BLaER1 (cell line): ENCODE measurements around the gene CCDC14.
"Not testable (repeated sequence)": the region's sequence is repeated elsewhere in the genome, so short reads cannot be mapped to it uniquely, and the experiment has no call there.

Experiments used
- H3K27ac ChIP-seq: shearing (Covaris generic); formaldehyde crosslinking; 2 replicates; pipeline ENCODE4 v1.8.1; 2022
- H3K27me3 ChIP-seq: shearing (Covaris generic); formaldehyde crosslinking; 2 replicates; pipeline ENCODE4 v1.8.1; 2022
- H3K36me3 ChIP-seq: shearing (Covaris generic); formaldehyde crosslinking; 2 replicates; pipeline ENCODE4 v1.8.1; 2022
- H3K4me1 ChIP-seq: shearing (Covaris generic); formaldehyde crosslinking; 2 replicates; pipeline ENCODE4 v1.8.1; 2022
- H3K4me2 ChIP-seq: shearing (Covaris generic); formaldehyde crosslinking; 2 replicates; pipeline ENCODE4 v1.8.1; 2022
- H3K4me3 ChIP-seq: shearing (Covaris generic); formaldehyde crosslinking; 2 replicates; pipeline ENCODE4 v1.8.1; 2022
- H3K9ac ChIP-seq: shearing (Covaris generic); formaldehyde crosslinking; 2 replicates; pipeline ENCODE4 v1.8.1; 2022
- H3K9me3 ChIP-seq: shearing (Covaris generic); formaldehyde crosslinking; 2 replicates; pipeline ENCODE4 v1.8.1; 2022
- H4K20me1 ChIP-seq: shearing (Covaris generic); formaldehyde crosslinking; 2 replicates; pipeline ENCODE4 v1.8.1; 2022
- Cebpa-rat ChIP-seq: shearing (Covaris generic); IDR thresholded peaks from 2 replicates; pipeline ENCODE4 v1.8.1; 2022

Gene CCDC14

DNA sequence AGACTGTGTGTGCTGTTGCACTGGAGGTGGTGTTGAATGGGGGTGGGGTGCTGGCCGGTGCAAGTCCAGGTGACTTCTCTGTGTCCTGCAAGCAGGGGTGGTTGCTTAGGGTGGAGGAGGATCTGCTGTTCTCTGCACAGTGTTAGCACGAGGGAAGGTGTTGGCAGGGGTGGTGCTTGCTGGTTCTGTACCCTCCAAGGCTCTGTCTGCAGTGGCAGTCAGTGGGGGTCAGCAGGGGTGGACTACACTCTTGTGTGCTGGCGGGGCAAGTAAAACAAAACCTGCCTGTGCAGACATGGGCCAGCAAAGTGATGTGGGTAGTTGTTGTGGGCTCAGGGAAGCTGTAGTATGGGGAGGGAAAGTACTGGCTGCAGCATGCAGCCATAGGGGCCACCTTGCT is 25.4 kb upstream of the CCDC14 start:
- H3K27me3 ChIP-seq = no peaks in the 10 kb centered on the region

DNA sequence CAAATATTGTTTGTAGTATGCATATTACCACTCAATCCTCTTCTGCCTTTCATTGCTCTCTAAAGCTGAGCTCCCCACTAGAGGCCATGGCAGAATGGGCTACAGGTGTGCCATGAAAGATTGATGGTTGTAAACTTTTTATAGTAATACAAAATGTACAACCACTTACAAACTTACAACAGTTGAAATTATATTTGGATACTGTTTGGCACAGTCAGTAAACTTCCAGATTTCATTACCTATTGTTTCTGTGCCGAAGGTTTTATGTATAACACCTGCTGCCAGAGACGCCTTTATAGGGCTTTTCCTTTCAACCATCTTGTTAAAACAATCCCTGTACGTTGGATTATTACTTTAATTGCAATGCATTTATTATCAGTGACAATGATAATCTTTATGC is 23.9 kb upstream of the CCDC14 start:
- no peaks in the 10 kb centered on the region for H3K9me3 ChIP-seq
- no peak overlapping the region for H3K9ac ChIP-seq
- H4K20me1 ChIP-seq = no peaks in the 10 kb centered on the region
- no peak for TF ChIP-seq Cebpa-rat
- no peak overlapping the region for H3K27ac ChIP-seq
- no peak overlapping the region for H3K4me2 ChIP-seq
- H3K4me1 ChIP-seq = no peaks in the 10 kb centered on the region
- no peaks in the 10 kb centered on the region for H3K36me3 ChIP-seq
- H3K4me3 ChIP-seq = no peak overlapping the region
- no peaks in the 10 kb centered on the region for H3K27me3 ChIP-seq

More for the DNA sequence above, 25.4 kb upstream of the CCDC14 start:
- peaks cover 5% of the 10 kb centered on the region; the same call in 1 of the 2 replicates for H3K9me3 ChIP-seq
- TF ChIP-seq Cebpa-rat = no peak
- H3K4me1 ChIP-seq = no peaks in the 10 kb centered on the region
- no peak overlapping the region for H3K4me3 ChIP-seq
- H3K4me2 ChIP-seq = no peak overlapping the region
- H3K27ac ChIP-seq = no peak overlapping the region
- H3K9ac ChIP-seq = no peak overlapping the region
- H4K20me1 ChIP-seq = no peaks in the 10 kb centered on the region
- H3K36me3 ChIP-seq = no peaks in the 10 kb centered on the region

DNA sequence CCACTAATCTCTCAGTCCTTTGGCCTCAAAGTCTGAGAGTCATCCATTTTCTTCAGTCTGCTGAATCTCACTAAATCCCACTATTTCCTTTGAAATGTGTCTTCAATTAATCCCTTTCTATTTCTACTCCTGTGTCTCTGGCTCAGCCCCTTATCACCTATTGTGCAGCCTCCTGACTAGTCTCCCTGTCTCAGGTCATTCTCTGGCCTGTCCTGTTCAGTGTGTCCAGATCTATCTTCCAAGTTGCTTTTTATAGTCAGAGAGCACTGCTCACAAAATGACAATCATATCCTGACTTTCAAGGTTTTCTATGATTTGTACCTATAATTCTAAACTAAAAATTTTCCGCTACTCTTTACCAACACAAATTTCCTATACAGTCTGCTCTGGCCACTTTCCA is 23.3 kb upstream of the CCDC14 start:
- no peaks in the 10 kb centered on the region for H3K36me3 ChIP-seq
- H3K9me3 ChIP-seq = no peaks in the 10 kb centered on the region
- no peaks in the 10 kb centered on the region for H3K4me1 ChIP-seq
- no peak for TF ChIP-seq Cebpa-rat
- no peaks in the 10 kb centered on the region for H4K20me1 ChIP-seq
- H3K9ac ChIP-seq = no peak overlapping the region
- H3K4me3 ChIP-seq = no peak overlapping the region
- H3K27ac ChIP-seq = no peak overlapping the region
- no peak overlapping the region for H3K4me2 ChIP-seq
- H3K27me3 ChIP-seq = no peaks in the 10 kb centered on the region

- not testable (repeated sequence) for H3K4me3 ChIP-seq, H3K27me3 ChIP-seq, H3K4me2 ChIP-seq, H3K9ac ChIP-seq, H3K9me3 ChIP-seq, H4K20me1 ChIP-seq, H3K4me1 ChIP-seq, H3K27ac ChIP-seq, H3K36me3 ChIP-seq
Observed at GRCh38 chr3:123981317-123981716, 20.3 kb upstream of the CCDC14 start.

DNA sequence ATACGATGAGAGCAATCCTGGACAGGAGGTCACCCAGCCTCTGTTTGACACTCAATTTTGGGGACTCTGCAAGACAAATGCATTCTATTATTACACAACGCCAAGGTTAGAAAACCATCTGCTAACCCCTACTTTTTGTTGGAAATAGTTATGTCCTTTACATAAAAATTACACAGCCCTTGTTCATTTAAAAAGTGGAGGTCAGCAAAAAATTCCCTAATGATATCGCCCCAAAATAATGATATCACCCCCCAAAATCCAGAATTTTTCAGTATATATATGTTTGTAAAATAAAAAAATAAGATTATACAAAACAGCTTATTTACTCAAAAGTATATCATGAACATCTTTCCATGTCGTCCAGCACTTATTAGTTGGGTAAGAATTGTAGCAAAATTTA is 19.5 kb upstream of the CCDC14 start:
- H3K4me3 ChIP-seq = no peak overlapping the region
- H3K9ac ChIP-seq = no peak overlapping the region
- no peaks in the 10 kb centered on the region for H4K20me1 ChIP-seq
- TF ChIP-seq Cebpa-rat = no peak
- no peaks in the 10 kb centered on the region for H3K9me3 ChIP-seq
- no peaks in the 10 kb centered on the region for H3K27me3 ChIP-seq
- H3K27ac ChIP-seq = no peak overlapping the region
- H3K36me3 ChIP-seq = no peaks in the 10 kb centered on the region
- no peaks in the 10 kb centered on the region for H3K4me1 ChIP-seq
- no peak overlapping the region for H3K4me2 ChIP-seq

DNA sequence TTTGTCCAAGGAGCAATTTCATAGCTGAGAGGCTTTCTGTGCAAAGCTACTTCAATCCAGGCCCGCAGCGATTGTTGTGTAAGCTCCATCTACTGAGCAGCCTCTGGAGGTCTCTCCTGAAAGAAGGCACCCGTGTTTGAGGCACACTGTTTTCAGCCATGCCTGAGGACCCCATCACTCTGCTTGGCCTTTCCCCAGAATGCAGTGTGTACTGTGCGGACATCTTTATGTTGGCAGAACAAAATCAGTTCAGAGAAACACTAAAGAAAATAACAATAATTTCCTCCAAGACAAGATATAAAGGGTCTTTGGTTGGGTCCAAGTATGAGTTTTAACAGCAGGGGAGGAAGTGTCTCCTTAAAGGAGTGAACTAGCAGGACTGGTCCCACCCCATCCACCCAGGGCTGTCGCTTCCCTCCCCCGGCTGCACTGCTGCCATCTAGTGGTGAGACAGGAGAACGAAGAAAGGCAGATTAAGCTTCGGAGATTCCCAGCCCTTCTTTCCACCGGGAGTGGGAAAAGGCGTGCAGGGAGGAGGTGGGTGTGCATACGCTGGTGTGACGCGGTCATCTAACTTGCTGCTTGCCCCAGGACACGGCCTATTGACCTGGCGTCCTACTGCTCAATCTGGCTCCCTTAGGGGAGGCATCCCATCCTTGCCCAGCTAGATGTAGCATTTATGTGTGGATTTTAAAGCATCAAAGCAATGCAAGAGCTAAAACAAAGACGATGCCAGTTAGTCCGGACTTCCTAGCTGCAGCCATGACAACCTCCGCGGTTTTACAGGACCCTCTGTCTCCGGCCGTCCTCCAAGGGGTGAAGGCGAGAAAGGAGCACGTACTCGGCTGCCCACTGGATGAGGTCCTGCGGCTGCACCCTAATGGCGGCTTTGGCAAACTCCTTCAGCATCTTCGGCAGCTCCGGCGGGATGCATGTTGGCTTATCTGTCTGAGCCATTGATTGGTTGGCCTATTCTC is 18.8 kb upstream of the CCDC14 start:
- not testable (repeated sequence) for H3K4me1 ChIP-seq, H3K27ac ChIP-seq, H4K20me1 ChIP-seq, H3K9me3 ChIP-seq, H3K36me3 ChIP-seq, H3K27me3 ChIP-seq, H3K9ac ChIP-seq, H3K4me3 ChIP-seq
- peak overlapping the region; percentile 51 for H3K4me2 ChIP-seq

DNA sequence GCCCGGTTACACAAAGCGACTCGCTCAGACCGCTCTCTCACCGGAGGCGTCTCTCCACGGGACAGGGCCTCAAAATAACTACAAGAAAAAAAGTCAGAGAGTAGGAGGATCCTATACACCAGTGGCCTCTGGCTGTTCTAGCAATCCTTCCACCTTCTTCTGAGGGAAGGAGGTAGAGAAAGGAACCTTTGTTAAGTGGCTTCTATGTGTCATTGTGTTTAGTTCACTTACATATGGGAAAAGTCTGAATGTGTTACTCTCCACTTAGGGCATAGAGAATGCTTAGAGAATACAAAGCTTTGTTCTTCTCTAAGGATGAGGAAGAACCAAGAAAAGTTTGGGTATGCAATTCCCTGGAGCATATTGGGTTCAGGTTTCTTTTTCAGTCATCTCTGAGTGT is 15.9 kb upstream of the CCDC14 start:
- H3K4me3 ChIP-seq, H4K20me1 ChIP-seq, H3K9me3 ChIP-seq, H3K9ac ChIP-seq, H3K4me1 ChIP-seq, H3K36me3 ChIP-seq, H3K4me2 ChIP-seq, H3K27me3 ChIP-seq, H3K27ac ChIP-seq: not testable (repeated sequence)

GRCh38 chr3:123976181-123976898 is 15.3 kb upstream of the CCDC14 start:
- not testable (repeated sequence) for H3K4me3 ChIP-seq, H3K9me3 ChIP-seq, H3K27me3 ChIP-seq, H3K4me2 ChIP-seq, H3K36me3 ChIP-seq, H3K27ac ChIP-seq, H3K4me1 ChIP-seq, H3K9ac ChIP-seq, H4K20me1 ChIP-seq

- not testable (repeated sequence) for H3K9ac ChIP-seq, H3K36me3 ChIP-seq, H3K4me1 ChIP-seq, H3K9me3 ChIP-seq, H4K20me1 ChIP-seq, H3K4me2 ChIP-seq, H3K27ac ChIP-seq, H3K27me3 ChIP-seq, H3K4me3 ChIP-seq
Observed at GRCh38 chr3:123975030-123975429, 14.0 kb upstream of the CCDC14 start.

DNA sequence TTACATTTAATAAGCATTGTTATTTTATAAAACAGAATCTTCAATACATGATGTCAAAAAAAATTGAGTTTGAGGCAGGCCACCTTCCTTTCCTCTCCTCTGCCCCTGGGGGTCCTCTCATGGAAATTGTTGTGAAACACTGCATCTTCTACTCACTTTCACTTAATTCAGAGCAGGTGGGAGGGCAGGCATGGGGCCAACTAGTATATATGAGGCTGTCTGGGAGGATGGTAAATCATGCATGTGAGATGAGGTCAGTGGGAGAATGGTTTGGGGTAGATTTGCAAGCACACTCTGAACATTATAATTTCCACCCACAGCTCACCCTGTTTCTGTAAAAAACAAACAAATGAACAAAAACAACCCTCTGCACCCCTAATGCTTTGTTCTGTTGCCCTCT is 10.4 kb upstream of the CCDC14 start:
- no peak for TF ChIP-seq Cebpa-rat
- Histone ChIP-seq H3K36me3 (no peaks in the 10 kb centered on the region), H3K4me2 (no peak overlapping the region), H3K4me3 (no peak overlapping the region), H4K20me1 (no peaks in the 10 kb centered on the region), H3K4me1 (no peaks in the 10 kb centered on the region), H3K27ac (no peak overlapping the region), H3K9me3 (no peaks in the 10 kb centered on the region), H3K9ac (no peak overlapping the region), H3K27me3 (no peaks in the 10 kb centered on the region)

- not testable (repeated sequence) for H3K9me3 ChIP-seq, H3K4me1 ChIP-seq, H3K9ac ChIP-seq, H3K4me2 ChIP-seq, H3K27ac ChIP-seq, H3K27me3 ChIP-seq, H3K4me3 ChIP-seq, H4K20me1 ChIP-seq, H3K36me3 ChIP-seq
Observed at GRCh38 chr3:123967260-123967659, 6.2 kb upstream of the CCDC14 start.

DNA sequence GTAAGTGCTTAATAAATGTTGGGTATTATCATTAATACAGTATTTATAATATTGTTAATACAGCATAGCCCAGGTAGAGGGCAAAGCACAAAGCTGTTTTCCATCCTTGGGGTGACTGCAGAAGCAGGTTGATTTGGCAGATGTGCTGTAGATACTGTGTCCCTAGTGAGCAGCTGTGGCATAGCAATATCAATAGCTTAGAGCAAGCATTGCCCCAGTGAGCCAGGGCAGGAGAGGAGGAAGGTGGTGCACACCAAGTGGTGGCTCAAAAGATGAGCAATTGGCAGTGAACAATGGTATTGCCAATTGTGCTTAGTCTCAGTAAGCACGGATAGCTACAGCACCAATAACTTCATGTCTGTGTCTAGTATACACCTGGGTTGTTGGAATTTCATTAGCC is 5.8 kb upstream of the CCDC14 start:
- not testable (repeated sequence) for H3K36me3 ChIP-seq, H4K20me1 ChIP-seq, H3K27ac ChIP-seq, H3K9me3 ChIP-seq, H3K4me2 ChIP-seq, H3K4me3 ChIP-seq, H3K9ac ChIP-seq, H3K27me3 ChIP-seq, H3K4me1 ChIP-seq

- not testable (repeated sequence) for H3K4me3 ChIP-seq, H3K4me2 ChIP-seq, H3K9me3 ChIP-seq, H4K20me1 ChIP-seq, H3K9ac ChIP-seq, H3K27me3 ChIP-seq, H3K27ac ChIP-seq, H3K36me3 ChIP-seq, H3K4me1 ChIP-seq
Observed at GRCh38 chr3:123964793-123965192, 3.8 kb upstream of the CCDC14 start.
